H9 (cell line): ENCODE data around the gene OSM. TPM values are rescaled to one million over a fixed set of nuclear protein-coding genes. Genes with fewer than 3 reads are reported as not detected.

Experiments used
- DNase-seq: peaks from one replicate; pipeline ENCODE4 v3.0.0-alpha.2; 2017
- H2AFZ ChIP-seq: one replicate; pipeline ENCODE4 v1.6.1; 2013; ENCODE audit warnings: mild to moderate bottlenecking, low read length, control low read depth, moderate library complexity
- H2AK5ac ChIP-seq: 2 replicates; pipeline ENCODE4 v1.6.1; 2013; ENCODE audit warnings: low read length, control low read depth, mixed read lengths; ENCODE audit not compliant: insufficient read length
- H2BK120ac ChIP-seq: one replicate; pipeline ENCODE4 v1.6.1; 2013; ENCODE audit warnings: low read depth, mild to moderate bottlenecking, low read length, control low read depth, inconsistent platforms; ENCODE audit not compliant: poor library complexity, severe bottlenecking
- H2BK12ac ChIP-seq: 2 replicates; pipeline ENCODE4 v1.6.1; 2013; ENCODE audit warnings: low read length, control low read depth, mixed read lengths, low read depth; ENCODE audit not compliant: insufficient read length
- H2BK15ac ChIP-seq: 2 replicates; pipeline ENCODE4 v1.6.1; 2013; ENCODE audit warnings: low read depth, low read length, control low read depth
- H2BK20ac ChIP-seq: one replicate; pipeline ENCODE4 v1.6.1; 2013; ENCODE audit warnings: low read depth, mild to moderate bottlenecking, low read length, control low read depth, inconsistent platforms; ENCODE audit not compliant: poor library complexity, severe bottlenecking
- H2BK5ac ChIP-seq: 2 replicates; pipeline ENCODE4 v1.6.1; 2013; ENCODE audit warnings: low read length, control low read depth, mixed read lengths; ENCODE audit not compliant: insufficient read length
- H3K14ac ChIP-seq: 2 replicates; pipeline ENCODE4 v1.6.1; 2013; ENCODE audit warnings: low read length, control low read depth; ENCODE audit not compliant: insufficient read depth
- H3K18ac ChIP-seq: 2 replicates; pipeline ENCODE4 v1.6.1; 2013; ENCODE audit warnings: low read depth, mild to moderate bottlenecking, mixed read lengths, low read length, control low read depth; ENCODE audit not compliant: insufficient read length
- H3K23ac ChIP-seq: 2 replicates; pipeline ENCODE4 v1.6.1; 2013; ENCODE audit warnings: low read length, control low read depth, mixed read lengths, low read depth; ENCODE audit not compliant: insufficient read length
- H3K23me2 ChIP-seq: 2 replicates; pipeline ENCODE4 v1.6.1; 2013; ENCODE audit warnings: low read depth, mild to moderate bottlenecking, mixed read lengths, low read length, control low read depth; ENCODE audit not compliant: insufficient read length, poor library complexity, severe bottlenecking
- H3K27ac ChIP-seq: 2 replicates; pipeline ENCODE4 v1.5.1; 2013; ENCODE audit warnings: low read length, control low read depth, mixed read lengths, low read depth; ENCODE audit not compliant: insufficient read length
- H3K27me3 ChIP-seq: 2 replicates; pipeline ENCODE4 v1.6.1; 2013; ENCODE audit warnings: low read length, control low read depth, inconsistent platforms; ENCODE audit not compliant: insufficient read depth
- H3K4ac ChIP-seq: 2 replicates; pipeline ENCODE4 v1.6.1; 2013; ENCODE audit warnings: low read depth, mild to moderate bottlenecking, control low read depth, inconsistent platforms, low read length, moderate library complexity
- H3K4me1 ChIP-seq: 2 replicates; pipeline ENCODE4 v1.6.1; 2013; ENCODE audit warnings: low read length, control low read depth, inconsistent platforms; ENCODE audit not compliant: insufficient read depth
- H3K4me2 ChIP-seq: 2 replicates; pipeline ENCODE4 v1.6.1; 2013; ENCODE audit warnings: low read length, control low read depth, mixed read lengths; ENCODE audit not compliant: insufficient read length, insufficient read depth
- H3K56ac ChIP-seq: 2 replicates; pipeline ENCODE4 v1.6.1; 2013; ENCODE audit warnings: low read depth, mild to moderate bottlenecking, mixed read lengths, low read length, control low read depth; ENCODE audit not compliant: insufficient read length
- H3K79me1 ChIP-seq: 2 replicates; pipeline ENCODE4 v1.6.1; 2013; ENCODE audit warnings: low read depth, mild to moderate bottlenecking, moderate library complexity, low read length, control low read depth, inconsistent platforms; ENCODE audit not compliant: insufficient read depth, poor library complexity, severe bottlenecking
- H3K79me2 ChIP-seq: 2 replicates; pipeline ENCODE4 v1.6.1; 2013; ENCODE audit warnings: low read length, control low read depth, inconsistent platforms; ENCODE audit not compliant: insufficient read depth
- H3K9ac ChIP-seq: 2 replicates; pipeline ENCODE4 v1.6.1; 2013; ENCODE audit warnings: low read length, control low read depth, mixed read lengths; ENCODE audit not compliant: insufficient read length; ENCODE audit errors: extremely low read depth
- H3K9me3 ChIP-seq: one replicate; pipeline ENCODE4 v1.6.1; 2013; ENCODE audit warnings: low read depth, low read length, inconsistent platforms; ENCODE audit not compliant: control insufficient read depth
- H3T11ph ChIP-seq: one replicate; pipeline ENCODE4 v1.6.1; 2013; ENCODE audit warnings: mild to moderate bottlenecking, low read length, control low read depth, inconsistent platforms
- H4K20me1 ChIP-seq: one replicate; pipeline ENCODE4 v1.6.1; 2013; ENCODE audit not compliant: control insufficient read depth, insufficient read length, insufficient read depth
- H4K5ac ChIP-seq: 2 replicates; pipeline ENCODE4 v1.6.1; 2013; ENCODE audit warnings: low read depth, mild to moderate bottlenecking, mixed read lengths, low read length, control low read depth; ENCODE audit not compliant: insufficient read length
- H4K8ac ChIP-seq: replicated peaks from 2 replicates; pipeline ENCODE4 v1.6.1; 2013; ENCODE audit warnings: low read length, control low read depth, mixed read lengths, low read depth; ENCODE audit not compliant: insufficient read length
- H4K91ac ChIP-seq: 2 replicates; pipeline ENCODE4 v1.6.1; 2013; ENCODE audit warnings: low read depth, mild to moderate bottlenecking, moderate library complexity, mixed read lengths, low read length, control low read depth; ENCODE audit not compliant: insufficient read length
- H3K27ac Mint-ChIP-seq, 3 experiments: 2 replicates in 2 of 3; 3 replicates in 1 of 3; pipeline ENCODE4 v1.8.0; 2020 to 2021; ENCODE audit warnings: mixed read lengths in 3 of 3, mild to moderate bottlenecking in 1 of 3, moderate library complexity in 1 of 3
- H3K27me3 Mint-ChIP-seq: 2 replicates; pipeline ENCODE4 v1.8.0; 2021; ENCODE audit warnings: low read depth, mild to moderate bottlenecking, moderate library complexity, mixed read lengths
- H3K36me3 Mint-ChIP-seq, 3 experiments: 2 replicates in 2 of 3; 3 replicates in 1 of 3; pipeline ENCODE4 v1.8.0; 2020 to 2021; ENCODE audit warnings: low read depth in 3 of 3, mixed read lengths in 3 of 3; ENCODE audit not compliant: insufficient read depth in 1 of 3
- H3K4me1 Mint-ChIP-seq, 2 experiments: 2 replicates each; pipeline ENCODE4 v1.8.0; 2020; ENCODE audit warnings: mixed read lengths in 2 of 2
- H3K4me3 Mint-ChIP-seq, 2 experiments: 2 replicates in 1 of 2; 3 replicates in 1 of 2; pipeline ENCODE4 v1.8.0; 2020 to 2021; ENCODE audit warnings: mild to moderate bottlenecking in 2 of 2, mixed read lengths in 2 of 2, moderate library complexity in 1 of 2
- H3K9me3 Mint-ChIP-seq, 2 experiments: 2 replicates in 1 of 2; 3 replicates in 1 of 2; pipeline ENCODE4 v1.8.0; 2020; ENCODE audit warnings: mild to moderate bottlenecking in 2 of 2, mixed read lengths in 2 of 2, moderate library complexity in 1 of 2
- WGBS: extraction: QIAGEN DNeasy Blood & Tissue Kit; methylation state at CpG from one replicate; pipeline ENCODE4 v1.1.7; 2013; ENCODE audit warnings: missing lambda C conversion rate, low lambda C conversion rate, mixed read lengths; ENCODE audit not compliant: insufficient read length; ENCODE audit errors: extremely low coverage; 5-methylcytosine and 5-hydroxymethylcytosine counted together
- total RNA-seq: library from RNA; stranded (reverse); gene quantifications from 2 replicates; pipeline ENCODE4 v1.2.1, GENCODE V29; 2021
- TF ChIP-seq, protein P1 (sequence below): fragments of 200-600 bp; sonication (generic); conservative IDR thresholded peaks from 3 replicates; pipeline ENCODE4 v1.8.0; 2021; ENCODE audit warnings: antibody characterized with exemption, mild to moderate bottlenecking

OSM gene
- total RNA-seq, 1 experiment from 2014 or later, result not detected

GRCh38 chr22:30289141-30289979 is 22.7 kb upstream of the OSM start, which contains the start of gene CASTOR1:
TSS of gene CASTOR1 (minus strand) at chr22:30289505. CDS start at chr22:30289497, 8 bp downstream.
- H3K4me1 ChIP-seq, result no peaks in the 10 kb centered on the region; the same call in 1 of the 2 replicates
- no peak within 1 kb of the TSS for H2BK12ac ChIP-seq
- no peak within 1 kb of the TSS for H2BK20ac ChIP-seq
- no peaks in the 10 kb centered on the region for H3K79me2 ChIP-seq
- H3K27me3 ChIP-seq, result no peaks in the 10 kb centered on the region
- no peak within 1 kb of the TSS for H3K23ac ChIP-seq
- Mint-ChIP-seq H3K27ac (peak within 1 kb of the TSS in 2 of 3 experiments; percentile 50 to 92; a peak in 3 of 7 replicates), H3K27me3 (no peaks in the 10 kb centered on the region), H3K4me3 (peak within 1 kb of the TSS; percentile 67 to 81), H3K36me3 (peaks cover 4 to 14% (median 5%) of the 10 kb centered on the region in 3 experiments; a peak in 5 of 7 replicates), H3K4me1 (peaks cover 5 to 16% of the 10 kb centered on the region in 2 experiments), H3K9me3 (no peaks in the 10 kb centered on the region)
- H4K91ac ChIP-seq, result no peak within 1 kb of the TSS
- TF ChIP-seq, protein P1, sequence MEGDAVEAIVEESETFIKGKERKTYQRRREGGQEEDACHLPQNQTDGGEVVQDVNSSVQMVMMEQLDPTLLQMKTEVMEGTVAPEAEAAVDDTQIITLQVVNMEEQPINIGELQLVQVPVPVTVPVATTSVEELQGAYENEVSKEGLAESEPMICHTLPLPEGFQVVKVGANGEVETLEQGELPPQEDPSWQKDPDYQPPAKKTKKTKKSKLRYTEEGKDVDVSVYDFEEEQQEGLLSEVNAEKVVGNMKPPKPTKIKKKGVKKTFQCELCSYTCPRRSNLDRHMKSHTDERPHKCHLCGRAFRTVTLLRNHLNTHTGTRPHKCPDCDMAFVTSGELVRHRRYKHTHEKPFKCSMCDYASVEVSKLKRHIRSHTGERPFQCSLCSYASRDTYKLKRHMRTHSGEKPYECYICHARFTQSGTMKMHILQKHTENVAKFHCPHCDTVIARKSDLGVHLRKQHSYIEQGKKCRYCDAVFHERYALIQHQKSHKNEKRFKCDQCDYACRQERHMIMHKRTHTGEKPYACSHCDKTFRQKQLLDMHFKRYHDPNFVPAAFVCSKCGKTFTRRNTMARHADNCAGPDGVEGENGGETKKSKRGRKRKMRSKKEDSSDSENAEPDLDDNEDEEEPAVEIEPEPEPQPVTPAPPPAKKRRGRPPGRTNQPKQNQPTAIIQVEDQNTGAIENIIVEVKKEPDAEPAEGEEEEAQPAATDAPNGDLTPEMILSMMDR, result no peak
- no peak within 1 kb of the TSS for H2BK5ac ChIP-seq
- no peak within 1 kb of the TSS for H3K4ac ChIP-seq
- no peaks in the 10 kb centered on the region for H3K79me1 ChIP-seq
- H3K14ac ChIP-seq, result peak within 1 kb of the TSS; percentile 4; the same call in 1 of the 2 replicates
- DNase-seq, result peak; percentile 99
- no peak within 1 kb of the TSS for H3K18ac ChIP-seq
- H4K5ac ChIP-seq, result no peak within 1 kb of the TSS
- H4K8ac ChIP-seq, result no peak within 1 kb of the TSS
- peaks cover 8% of the 10 kb centered on the region for H3K23me2 ChIP-seq
- H3T11ph ChIP-seq, result no peak within 1 kb of the TSS
- WGBS, result no CpG with 5 or more reads among the region's 85 CpGs
- H3K27ac ChIP-seq, result no peak within 1 kb of the TSS
- H2AK5ac ChIP-seq, result no peak within 1 kb of the TSS
- no peak within 1 kb of the TSS for H3K9ac ChIP-seq
- no peaks in the 10 kb centered on the region for H4K20me1 ChIP-seq
- no peak within 1 kb of the TSS for H2AFZ ChIP-seq
- no peak within 1 kb of the TSS for H3K56ac ChIP-seq
- no peak within 1 kb of the TSS for H2BK15ac ChIP-seq
- peak within 1 kb of the TSS; percentile 85 for H3K4me2 ChIP-seq
- no peak within 1 kb of the TSS for H2BK120ac ChIP-seq
- H3K9me3 ChIP-seq, result no peaks in the 10 kb centered on the region
